LNCAP (cell line): ENCODE results near the gene TBC1D7.

Source experiments
- CTCF ChIP-seq: fragments of 450-650 bp; IDR thresholded peaks from 2 replicates; pipeline ENCODE4 v1.5.1; 2017; ENCODE audit warnings: mild to moderate bottlenecking

Gene TBC1D7

GRCh38 chr6:13364842-13365241 is 36.5 kb upstream of the TBC1D7 start:
- TF ChIP-seq CTCF: no peak

GRCh38 chr6:13362412-13362811 is 34.1 kb upstream of the TBC1D7 start:
- TF ChIP-seq CTCF: no peak

- no peak for TF ChIP-seq CTCF
These were observed 32.6 kb upstream of the TBC1D7 start for GRCh38 chr6:13360671-13361540.

- TF ChIP-seq CTCF: no peak
These were observed 30.9 kb upstream of the TBC1D7 start for GRCh38 chr6:13359287-13359686.

- no peak for TF ChIP-seq CTCF
These were observed 30.2 kb upstream of the TBC1D7 start for GRCh38 chr6:13358511-13358910.

- no peak for TF ChIP-seq CTCF
These were observed 29.3 kb upstream of the TBC1D7 start for GRCh38 chr6:13357551-13358075.

GRCh38 chr6:13355999-13356785 is 27.9 kb upstream of the TBC1D7 start:
- no peak for TF ChIP-seq CTCF
